ENCODE measurements around the gene DNA2. TPM values are rescaled to one million over a fixed set of nuclear protein-coding genes. Genes with fewer than 3 reads are reported as not detected.

DNA2 gene
- total and polyA plus RNA-seq, 2 donors (not counting 1 experiment from before 2014, with no cell fraction given) = 1.6 to 6.5 TPM

DNA sequence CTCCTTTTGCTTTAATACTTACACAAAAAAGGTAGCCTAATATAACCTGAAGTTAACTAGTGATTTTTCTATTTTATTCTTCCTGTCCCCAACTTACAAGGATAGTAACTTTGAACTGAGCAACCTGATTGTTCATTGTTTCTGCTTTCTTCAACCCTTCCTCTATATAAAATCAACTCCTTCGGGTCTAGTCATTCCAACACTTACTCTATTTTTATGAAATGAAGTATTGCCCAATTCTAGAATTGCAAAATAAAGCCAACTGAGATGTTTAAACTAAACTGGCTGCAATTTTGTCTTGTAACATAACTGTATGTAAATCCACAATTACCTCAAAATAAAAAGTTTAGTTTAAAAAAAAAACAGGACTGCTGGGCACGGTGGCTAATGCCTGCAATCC is 20.3 kb upstream of the DNA2 start:
- no peak for TF ChIP-seq EZH2 (IDR thresholded peaks at IDR 0.05; ENCODE audit: borderline replicate concordance, insufficient read depth, low read depth, low read length, poor library complexity, severe bottlenecking)
- TF ChIP-seq, protein P1, sequence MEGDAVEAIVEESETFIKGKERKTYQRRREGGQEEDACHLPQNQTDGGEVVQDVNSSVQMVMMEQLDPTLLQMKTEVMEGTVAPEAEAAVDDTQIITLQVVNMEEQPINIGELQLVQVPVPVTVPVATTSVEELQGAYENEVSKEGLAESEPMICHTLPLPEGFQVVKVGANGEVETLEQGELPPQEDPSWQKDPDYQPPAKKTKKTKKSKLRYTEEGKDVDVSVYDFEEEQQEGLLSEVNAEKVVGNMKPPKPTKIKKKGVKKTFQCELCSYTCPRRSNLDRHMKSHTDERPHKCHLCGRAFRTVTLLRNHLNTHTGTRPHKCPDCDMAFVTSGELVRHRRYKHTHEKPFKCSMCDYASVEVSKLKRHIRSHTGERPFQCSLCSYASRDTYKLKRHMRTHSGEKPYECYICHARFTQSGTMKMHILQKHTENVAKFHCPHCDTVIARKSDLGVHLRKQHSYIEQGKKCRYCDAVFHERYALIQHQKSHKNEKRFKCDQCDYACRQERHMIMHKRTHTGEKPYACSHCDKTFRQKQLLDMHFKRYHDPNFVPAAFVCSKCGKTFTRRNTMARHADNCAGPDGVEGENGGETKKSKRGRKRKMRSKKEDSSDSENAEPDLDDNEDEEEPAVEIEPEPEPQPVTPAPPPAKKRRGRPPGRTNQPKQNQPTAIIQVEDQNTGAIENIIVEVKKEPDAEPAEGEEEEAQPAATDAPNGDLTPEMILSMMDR (IDR thresholded peaks at IDR 0.05) = no peak
- Histone ChIP-seq H2AFZ (ENCODE audit: insufficient read depth, low read depth, low read length, poor library complexity, severe bottlenecking) (no peak overlapping the region), H3K27me3 (replicated peaks in 1 of 4; ENCODE audit: control extremely low read depth in 1 of 4, control insufficient read depth in 3 of 4, insufficient read depth in 4 of 4, low read length in 3 of 4) (no peaks in the 10 kb centered on the region), H3K9ac (ENCODE audit: low read length) (no peak overlapping the region), H3K27ac (ENCODE audit: low read length in 2 of 2) (no peak overlapping the region), H3K4me3 (ENCODE audit: control extremely low read depth in 1 of 5, extremely low read depth in 1 of 5, insufficient read depth in 1 of 5, low read depth in 2 of 5, low read length in 4 of 5) (no peak overlapping the region), H3K4me1 (ENCODE audit: control insufficient read depth in 2 of 2, insufficient read depth in 2 of 2, low read length in 2 of 2) (no peaks in the 10 kb centered on the region), H3K36me3 (replicated peaks in 1 of 2; ENCODE audit: control extremely low read depth in 1 of 2, control insufficient read depth in 1 of 2, extremely low read depth in 1 of 2, insufficient read depth in 2 of 2, low read length in 1 of 2) (peaks cover 4 to 17% of the 10 kb centered on the region in 2 experiments), H3K4me2 (replicated peaks; ENCODE audit: low read depth, low read length, poor library complexity, severe bottlenecking) (no peak overlapping the region), H3K79me2 (ENCODE audit: control insufficient read depth, insufficient read depth, low read length) (no peaks in the 10 kb centered on the region), H4K20me1 (ENCODE audit: control insufficient read depth, insufficient read depth, low read length, poor library complexity, severe bottlenecking) (no peaks in the 10 kb centered on the region), H3K9me3 (ENCODE audit: control extremely low read depth in 1 of 3, control insufficient read depth in 2 of 3, insufficient read depth in 1 of 3, low read length in 2 of 3) (no peaks in the 10 kb centered on the region)
- H3K9me3 Mint-ChIP-seq (ENCODE audit: insufficient read depth) = no peaks in the 10 kb centered on the region
- intact Hi-C loops (cut with micrococcal nuclease) = no loop called here
- DNase-seq (no peak), ATAC-seq (ENCODE audit: low read depth) (no peak)
- 100% methylated on average over 1 of the region's 2 CpGs for WGBS (ENCODE audit: insufficient coverage)
- no peaks in the 10 kb centered on the region for H3K4me1 Mint-ChIP-seq
- H3K4me3 Mint-ChIP-seq = no peak overlapping the region
- H3K27me3 Mint-ChIP-seq = no peaks in the 10 kb centered on the region
- no peak overlapping the region for H3K27ac Mint-ChIP-seq
- CTCF ChIA-PET = no interaction called here
- POLR2A ChIA-PET = no interaction called here

DNA sequence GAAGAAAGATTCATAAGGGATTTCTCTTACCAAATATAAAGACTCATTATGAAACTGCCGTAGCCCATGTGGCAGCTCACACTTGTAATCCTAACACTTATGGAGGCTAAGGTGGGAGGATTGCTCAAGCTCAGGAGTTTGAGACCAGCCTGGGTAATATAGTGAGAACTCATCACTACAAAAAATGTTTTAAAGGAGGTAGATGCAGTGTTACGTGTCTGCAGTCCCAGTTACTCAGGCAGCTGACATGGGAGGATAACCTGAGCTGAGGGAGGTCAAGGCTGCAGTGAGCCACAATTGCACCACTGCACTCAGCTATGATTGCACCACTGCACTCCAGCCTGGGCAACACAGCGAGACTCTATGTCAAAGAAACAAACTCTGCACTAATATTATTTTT is 18.1 kb upstream of the DNA2 start:
- Mint-ChIP-seq H3K27ac (no peak overlapping the region), H3K4me3 (no peak overlapping the region), H3K27me3 (no peaks in the 10 kb centered on the region), H3K4me1 (no peaks in the 10 kb centered on the region), H3K9me3 (ENCODE audit: insufficient read depth) (no peaks in the 10 kb centered on the region)
- Histone ChIP-seq H3K4me3 (ENCODE audit: control extremely low read depth in 1 of 5, extremely low read depth in 1 of 5, insufficient read depth in 1 of 5, low read depth in 2 of 5, low read length in 4 of 5) (no peak overlapping the region), H3K9me3 (ENCODE audit: control extremely low read depth in 1 of 3, control insufficient read depth in 2 of 3, insufficient read depth in 1 of 3, low read length in 2 of 3) (no peaks in the 10 kb centered on the region), H4K20me1 (ENCODE audit: control insufficient read depth, insufficient read depth, low read length, poor library complexity, severe bottlenecking) (no peaks in the 10 kb centered on the region), H2AFZ (ENCODE audit: insufficient read depth, low read depth, low read length, poor library complexity, severe bottlenecking) (no peak overlapping the region), H3K27me3 (replicated peaks in 1 of 4; ENCODE audit: control extremely low read depth in 1 of 4, control insufficient read depth in 3 of 4, insufficient read depth in 4 of 4, low read length in 3 of 4) (no peaks in the 10 kb centered on the region), H3K4me2 (replicated peaks; ENCODE audit: low read depth, low read length, poor library complexity, severe bottlenecking) (no peak overlapping the region), H3K9ac (ENCODE audit: low read length) (no peak overlapping the region), H3K36me3 (replicated peaks in 1 of 2; ENCODE audit: control extremely low read depth in 1 of 2, control insufficient read depth in 1 of 2, extremely low read depth in 1 of 2, insufficient read depth in 2 of 2, low read length in 1 of 2) (peaks cover 2 to 26% of the 10 kb centered on the region in 2 experiments), H3K4me1 (ENCODE audit: control insufficient read depth in 2 of 2, insufficient read depth in 2 of 2, low read length in 2 of 2) (no peaks in the 10 kb centered on the region), H3K27ac (ENCODE audit: low read length in 2 of 2) (no peak overlapping the region), H3K79me2 (ENCODE audit: control insufficient read depth, insufficient read depth, low read length) (no peaks in the 10 kb centered on the region)
- POLR2A ChIA-PET = no interaction called here
- intact Hi-C loops (cut with micrococcal nuclease) = no loop called here
- TF ChIP-seq, protein P1 (IDR thresholded peaks at IDR 0.05) = no peak
- TF ChIP-seq EZH2 (IDR thresholded peaks at IDR 0.05; ENCODE audit: borderline replicate concordance, insufficient read depth, low read depth, low read length, poor library complexity, severe bottlenecking) = no peak
- ATAC-seq (ENCODE audit: low read depth) (no peak), DNase-seq (no peak)
- WGBS (ENCODE audit: insufficient coverage) = no CpG with 5 or more reads among the region's 3 CpGs
- CTCF ChIA-PET = no interaction called here

Data from B cell (primary cell).